Measurements from ENCODE around the gene ITPK1.

GRCh38 chr14:93010522-93011140 is 105.1 kb downstream of the ITPK1 start:
- no peak for TF ChIP-seq CTCF (IDR thresholded peaks at IDR 0.05)
- TF ChIP-seq POLR2A (IDR thresholded peaks at IDR 0.05), result no peak

Measured in thyroid gland (tissue), 4 donors.